Mammary epithelial cell (primary cell): ENCODE results near the gene TP73.

Experiments used
- CTCF ChIP-seq, 2 donors: IDR thresholded peaks in 1 of 2; conservative IDR thresholded peaks in 1 of 2; 2 replicates each; pipeline ENCODE4 v1.5.1; 2011 to 2012; ENCODE audit warnings: inconsistent platforms in 2 of 2, low read length in 2 of 2, mild to moderate bottlenecking in 2 of 2, control low read depth in 1 of 2, low read depth in 1 of 2; ENCODE audit not compliant: insufficient read depth in 1 of 2; ENCODE audit errors: extremely low read depth in 1 of 2
- EZH2 ChIP-seq: IDR thresholded peaks from 2 replicates; pipeline ENCODE4 v1.6.1; 2012; ENCODE audit warnings: low read length, inconsistent platforms, borderline replicate concordance

GRCh38 chr1:3733094-3733882 lies 81.0 kb downstream of the TP73 start:
- TF ChIP-seq CTCF (conservative IDR thresholded peaks at IDR 0.05 in 1 of 2, IDR thresholded peaks at IDR 0.05 in 1 of 2; ENCODE audit: extremely low read depth in 1 of 2, insufficient read depth in 1 of 2, low read depth in 1 of 2, low read length in 2 of 2), result no peak
- TF ChIP-seq EZH2, result no peak
